MM.1S (cell line): Measurements from ENCODE around the gene TNP2.

Experiments
- EZH2 ChIP-seq: fragments of 300-600 bp; sonication (generic); optimal IDR thresholded peaks from 2 replicates; pipeline ENCODE3; 2017; ENCODE audit warnings: low read depth, mild to moderate bottlenecking, antibody characterized with exemption, low read length, mixed read lengths
- TF ChIP-seq, protein P1 (sequence below): fragments of 300-600 bp; sonication (generic); IDR thresholded peaks from 2 replicates; pipeline ENCODE4 v1.5.1; 2016; ENCODE audit warnings: antibody characterized with exemption, low read length, mixed read lengths

DNA sequence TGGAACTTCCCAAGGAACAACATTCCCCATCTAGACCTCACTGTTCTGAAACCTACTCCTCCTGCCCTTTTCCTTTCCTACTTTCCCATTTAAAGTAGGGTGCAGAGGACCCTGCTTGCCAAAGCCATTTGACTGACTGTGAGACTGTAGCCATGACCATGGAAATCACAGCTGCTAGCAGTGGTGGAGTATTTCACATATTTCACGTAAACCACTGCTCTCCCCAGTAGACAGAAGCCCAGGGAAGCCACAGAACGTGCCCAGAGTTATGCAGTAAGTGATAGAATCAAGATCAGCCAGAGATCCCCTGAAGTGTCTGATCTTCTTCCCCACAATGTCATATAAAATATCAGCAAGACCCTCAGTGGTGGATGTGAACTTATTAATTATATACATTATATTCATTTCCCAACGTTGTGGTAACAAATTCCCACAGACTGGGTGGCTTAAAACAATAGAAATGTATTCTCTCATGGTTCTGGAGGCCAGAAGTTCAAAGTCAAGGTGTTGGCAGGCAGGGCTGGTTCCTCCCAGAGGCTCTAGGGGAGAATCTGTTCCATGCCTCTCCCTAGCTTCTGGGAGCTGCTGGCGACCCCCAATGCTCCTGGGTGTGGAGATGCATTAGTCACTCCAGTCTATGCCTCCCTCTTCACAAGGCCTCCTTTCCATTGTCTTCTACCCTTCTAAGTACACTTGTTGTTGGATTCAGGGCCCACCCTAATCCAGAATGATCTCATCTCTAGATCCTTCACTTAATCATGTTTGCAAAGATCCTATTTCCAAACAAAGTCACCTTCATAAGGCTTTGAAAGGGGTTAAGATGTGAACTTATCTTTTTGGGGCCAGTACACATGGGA lies 32.7 kb upstream of the TNP2 start:
- TF ChIP-seq, protein P1, sequence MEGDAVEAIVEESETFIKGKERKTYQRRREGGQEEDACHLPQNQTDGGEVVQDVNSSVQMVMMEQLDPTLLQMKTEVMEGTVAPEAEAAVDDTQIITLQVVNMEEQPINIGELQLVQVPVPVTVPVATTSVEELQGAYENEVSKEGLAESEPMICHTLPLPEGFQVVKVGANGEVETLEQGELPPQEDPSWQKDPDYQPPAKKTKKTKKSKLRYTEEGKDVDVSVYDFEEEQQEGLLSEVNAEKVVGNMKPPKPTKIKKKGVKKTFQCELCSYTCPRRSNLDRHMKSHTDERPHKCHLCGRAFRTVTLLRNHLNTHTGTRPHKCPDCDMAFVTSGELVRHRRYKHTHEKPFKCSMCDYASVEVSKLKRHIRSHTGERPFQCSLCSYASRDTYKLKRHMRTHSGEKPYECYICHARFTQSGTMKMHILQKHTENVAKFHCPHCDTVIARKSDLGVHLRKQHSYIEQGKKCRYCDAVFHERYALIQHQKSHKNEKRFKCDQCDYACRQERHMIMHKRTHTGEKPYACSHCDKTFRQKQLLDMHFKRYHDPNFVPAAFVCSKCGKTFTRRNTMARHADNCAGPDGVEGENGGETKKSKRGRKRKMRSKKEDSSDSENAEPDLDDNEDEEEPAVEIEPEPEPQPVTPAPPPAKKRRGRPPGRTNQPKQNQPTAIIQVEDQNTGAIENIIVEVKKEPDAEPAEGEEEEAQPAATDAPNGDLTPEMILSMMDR, result no peak
- no peak for TF ChIP-seq EZH2
